Amniotic stem cell (primary cell): ENCODE results near the gene CRKL.
"Not testable (repeated sequence)": the region's sequence is repeated elsewhere in the genome, so short reads cannot be mapped to it uniquely, and the experiment has no call there.

ENCODE experiments used
- DNase-seq: peaks from one replicate; lab custom pipeline; 2025; lab: John Stamatoyannopoulos, UW

Gene CRKL

GRCh38 chr22:20935049-20935448 is 17.8 kb downstream of the CRKL start:
- not testable (repeated sequence) for DNase-seq

DNA sequence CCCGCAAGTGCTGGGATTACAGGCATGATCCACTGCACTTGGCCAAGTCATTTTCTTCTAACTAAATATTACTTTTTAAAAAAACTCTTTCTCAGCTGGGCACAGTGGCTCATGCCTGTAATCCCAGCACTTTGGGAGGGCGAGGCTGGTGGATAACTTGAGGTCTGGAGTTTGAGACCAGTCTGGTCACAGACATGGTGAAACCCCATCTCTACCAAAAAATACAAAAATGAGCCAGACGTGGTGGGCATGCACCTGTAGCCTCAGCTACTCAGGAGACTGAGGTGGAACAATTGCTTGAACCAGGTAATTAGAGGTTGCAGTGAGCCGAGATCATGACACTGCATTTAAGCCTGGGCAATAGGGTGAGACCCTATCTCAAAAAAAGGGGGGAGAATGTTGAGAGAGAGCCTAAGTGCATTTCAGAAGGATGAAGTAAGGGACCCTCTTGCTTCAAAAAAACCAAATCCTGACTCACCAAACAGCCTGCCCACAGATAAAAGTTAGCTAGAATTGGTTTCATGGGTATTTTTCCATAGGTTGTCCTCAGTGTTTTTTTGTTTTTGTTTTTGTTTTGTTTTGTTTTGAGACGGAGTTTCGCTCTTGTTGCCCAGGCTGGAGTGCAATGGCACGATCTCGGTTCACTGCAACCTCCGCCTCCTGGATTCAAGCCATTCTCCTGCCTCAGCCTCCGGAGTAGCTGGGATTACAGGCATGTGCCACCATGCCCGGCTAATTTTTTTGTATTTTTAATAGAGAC is 18.8 kb downstream of the CRKL start:
- DNase-seq, result not testable (repeated sequence)

GRCh38 chr22:20937031-20937793 is 20.0 kb downstream of the CRKL start:
- DNase-seq, result no peak

- no peak for DNase-seq
Measured at GRCh38 chr22:20937794-20938671, 20.8 kb downstream of the CRKL start.

- not testable (repeated sequence) for DNase-seq
Measured at GRCh38 chr22:20939457-20940185, 22.4 kb downstream of the CRKL start.

DNA sequence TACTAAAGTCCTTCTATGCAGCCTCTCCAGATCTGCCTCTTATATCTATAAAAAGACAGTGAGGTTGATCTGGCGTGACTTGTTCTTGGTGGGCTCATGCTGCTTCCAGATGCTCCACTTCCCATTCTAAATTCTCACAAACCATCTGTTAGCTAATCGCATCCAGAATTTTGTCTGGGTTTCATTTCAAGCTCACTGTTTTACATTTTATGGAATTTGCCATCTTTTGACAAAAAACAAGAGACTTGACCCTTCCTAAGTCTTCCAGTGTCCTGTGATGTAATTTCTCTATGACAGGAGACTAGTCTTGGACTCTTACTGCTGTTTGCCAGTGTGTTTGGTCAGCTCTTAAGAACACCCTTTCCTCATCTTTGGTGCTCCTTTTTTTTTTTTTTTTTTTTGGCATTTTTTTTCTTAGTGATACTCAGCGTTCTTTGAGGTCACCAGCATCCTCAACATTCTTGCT is 23.0 kb downstream of the CRKL start:
- no peak for DNase-seq

- DNase-seq, result no peak
Measured at GRCh38 chr22:20940904-20941385, 23.7 kb downstream of the CRKL start.

- DNase-seq, result not testable (repeated sequence)
Measured at GRCh38 chr22:20942203-20942902, 25.1 kb downstream of the CRKL start.

GRCh38 chr22:20943104-20943933 is 26.1 kb downstream of the CRKL start:
- no peak for DNase-seq

- DNase-seq, result no peak
Measured at GRCh38 chr22:20944042-20944441, 26.8 kb downstream of the CRKL start.

- no peak for DNase-seq
Measured at GRCh38 chr22:20945578-20945934, 28.3 kb downstream of the CRKL start.

- DNase-seq, result no peak
Measured at GRCh38 chr22:20946080-20946986, 29.1 kb downstream of the CRKL start.

- DNase-seq, result no peak
Measured at GRCh38 chr22:20946991-20947390, 29.8 kb downstream of the CRKL start.

- no peak for DNase-seq
Measured at GRCh38 chr22:20948450-20948849, 31.2 kb downstream of the CRKL start.

GRCh38 chr22:20948989-20949388 is 31.8 kb downstream of the CRKL start:
- DNase-seq, result no peak

DNA sequence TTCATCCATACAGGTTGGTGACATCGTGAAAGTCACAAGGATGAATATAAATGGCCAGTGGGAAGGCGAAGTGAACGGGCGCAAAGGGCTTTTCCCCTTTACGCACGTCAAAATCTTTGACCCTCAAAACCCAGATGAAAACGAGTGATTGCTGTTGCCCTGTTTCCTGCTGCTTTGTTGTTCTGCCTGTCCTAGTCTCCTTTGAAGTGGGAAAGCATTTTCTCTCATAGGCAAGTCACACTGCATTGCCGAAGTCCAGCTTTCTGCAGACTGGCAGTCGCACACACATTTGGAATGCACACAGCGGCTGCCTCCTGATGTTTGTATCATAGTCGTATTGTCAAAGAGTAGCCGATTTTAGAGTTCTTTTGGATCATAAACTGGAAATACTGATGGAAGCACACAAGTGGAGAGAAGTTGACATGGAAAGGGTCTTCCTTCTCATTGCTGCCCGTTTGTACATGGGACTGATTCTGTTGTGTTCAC is 32.5 kb downstream of the CRKL start:
- no peak for DNase-seq

GRCh38 chr22:20951151-20951931 is 34.1 kb downstream of the CRKL start:
- DNase-seq, result no peak

- DNase-seq, result no peak
Measured at GRCh38 chr22:20951932-20952380, 34.7 kb downstream of the CRKL start.
